Panc1 (cell line): Measurements from ENCODE around the gene FAM200B.

Source experiments
- CTCF ChIP-seq: fragments of 450-650 bp; IDR thresholded peaks from 2 replicates; pipeline ENCODE4 v1.5.1; 2017; ENCODE audit warnings: mild to moderate bottlenecking
- POLR2AphosphoS5 ChIP-seq: IDR thresholded peaks from 2 replicates; pipeline ENCODE4 v1.6.1; 2012; ENCODE audit warnings: mild to moderate bottlenecking, low read depth, low read length, moderate library complexity
- SIN3A ChIP-seq: IDR thresholded peaks from 2 replicates; pipeline ENCODE4 v1.6.1; 2012; ENCODE audit warnings: low read depth, mild to moderate bottlenecking, low read length, moderate library complexity, borderline replicate concordance; ENCODE audit not compliant: insufficient read depth
- TCF7L2 ChIP-seq: IDR thresholded peaks from 2 replicates; pipeline ENCODE4 v1.6.1; 2011; ENCODE audit warnings: mild to moderate bottlenecking, low read depth, low read length, inconsistent platforms
- TF ChIP-seq, protein P1 (sequence below), 2 experiments: IDR thresholded peaks; 2 replicates each; pipeline ENCODE4 v1.6.1; 2011 to 2012; ENCODE audit warnings: low read depth in 2 of 2, control low read depth in 1 of 2, low read length in 1 of 2, mild to moderate bottlenecking in 1 of 2, moderate library complexity in 1 of 2; ENCODE audit not compliant: insufficient read depth in 1 of 2

GRCh38 chr4:15636818-15637217 is 44.8 kb upstream of the FAM200B start:
- TF ChIP-seq, protein P1, sequence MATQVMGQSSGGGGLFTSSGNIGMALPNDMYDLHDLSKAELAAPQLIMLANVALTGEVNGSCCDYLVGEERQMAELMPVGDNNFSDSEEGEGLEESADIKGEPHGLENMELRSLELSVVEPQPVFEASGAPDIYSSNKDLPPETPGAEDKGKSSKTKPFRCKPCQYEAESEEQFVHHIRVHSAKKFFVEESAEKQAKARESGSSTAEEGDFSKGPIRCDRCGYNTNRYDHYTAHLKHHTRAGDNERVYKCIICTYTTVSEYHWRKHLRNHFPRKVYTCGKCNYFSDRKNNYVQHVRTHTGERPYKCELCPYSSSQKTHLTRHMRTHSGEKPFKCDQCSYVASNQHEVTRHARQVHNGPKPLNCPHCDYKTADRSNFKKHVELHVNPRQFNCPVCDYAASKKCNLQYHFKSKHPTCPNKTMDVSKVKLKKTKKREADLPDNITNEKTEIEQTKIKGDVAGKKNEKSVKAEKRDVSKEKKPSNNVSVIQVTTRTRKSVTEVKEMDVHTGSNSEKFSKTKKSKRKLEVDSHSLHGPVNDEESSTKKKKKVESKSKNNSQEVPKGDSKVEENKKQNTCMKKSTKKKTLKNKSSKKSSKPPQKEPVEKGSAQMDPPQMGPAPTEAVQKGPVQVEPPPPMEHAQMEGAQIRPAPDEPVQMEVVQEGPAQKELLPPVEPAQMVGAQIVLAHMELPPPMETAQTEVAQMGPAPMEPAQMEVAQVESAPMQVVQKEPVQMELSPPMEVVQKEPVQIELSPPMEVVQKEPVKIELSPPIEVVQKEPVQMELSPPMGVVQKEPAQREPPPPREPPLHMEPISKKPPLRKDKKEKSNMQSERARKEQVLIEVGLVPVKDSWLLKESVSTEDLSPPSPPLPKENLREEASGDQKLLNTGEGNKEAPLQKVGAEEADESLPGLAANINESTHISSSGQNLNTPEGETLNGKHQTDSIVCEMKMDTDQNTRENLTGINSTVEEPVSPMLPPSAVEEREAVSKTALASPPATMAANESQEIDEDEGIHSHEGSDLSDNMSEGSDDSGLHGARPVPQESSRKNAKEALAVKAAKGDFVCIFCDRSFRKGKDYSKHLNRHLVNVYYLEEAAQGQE (IDR thresholded peaks at IDR 0.05; ENCODE audit: insufficient read depth in 1 of 2, low read depth in 2 of 2, low read length in 1 of 2) = no peak
- TF ChIP-seq CTCF = no peak
- no peak for TF ChIP-seq TCF7L2
- TF ChIP-seq SIN3A = no peak
- no peak for TF ChIP-seq POLR2AphosphoS5
